B cell (primary cell): ENCODE measurements around the gene HELT.

Source experiments
- CTCF ChIP-seq: fragments of 200-600 bp; IDR thresholded peaks from one replicate; pipeline ENCODE4 v1.8.0; 2022; ENCODE audit warnings: antibody characterized with exemption, mild to moderate bottlenecking
- EZH2 ChIP-seq: IDR thresholded peaks from 2 replicates; pipeline ENCODE4 v1.6.1; 2012; ENCODE audit warnings: borderline replicate concordance, low read depth, mild to moderate bottlenecking, moderate library complexity, low read length; ENCODE audit not compliant: insufficient read depth, poor library complexity, severe bottlenecking

GRCh38 chr4:185039508-185040273, 21.4 kb downstream of the HELT start:
- TF ChIP-seq CTCF (peak; percentile 87), EZH2 (no peak)
